OCI-LY3 (cell line): ENCODE data around the gene CAT.

Experiments used
- EZH2phosphoT487 ChIP-seq: fragments of 200-600 bp; shearing (Covaris generic); IDR thresholded peaks from 2 replicates; pipeline ENCODE4 v1.6.1; 2018; ENCODE audit warnings: antibody characterized with exemption, mixed run types, low read depth
- TF ChIP-seq, protein P1 (sequence below): fragments of 200-600, 300-600 bp; sonication (generic); IDR thresholded peaks from 2 replicates; pipeline ENCODE4 v1.5.1; 2014; ENCODE audit warnings: antibody characterized with exemption, low read length, low read depth

DNA sequence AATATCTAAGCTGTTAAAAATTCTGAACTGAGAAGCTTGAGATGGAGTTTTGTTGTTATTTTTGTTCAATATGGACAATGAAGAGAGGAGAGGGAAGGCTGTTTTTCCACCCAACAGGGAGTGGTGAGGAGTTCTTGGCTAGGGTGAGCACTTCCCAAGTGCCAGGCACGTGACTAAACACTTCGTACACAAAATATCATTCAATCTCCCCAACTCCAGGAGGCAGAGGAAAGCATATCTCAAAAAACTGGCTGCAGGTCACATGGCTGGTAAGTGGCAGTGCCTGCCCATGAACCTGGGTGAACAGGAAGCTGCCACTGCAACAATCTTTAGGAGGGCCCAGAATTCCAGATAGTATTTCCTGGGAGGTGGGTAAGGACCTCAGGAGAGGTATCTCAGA lies 63.2 kb downstream of the CAT start:
- TF ChIP-seq, protein P1, sequence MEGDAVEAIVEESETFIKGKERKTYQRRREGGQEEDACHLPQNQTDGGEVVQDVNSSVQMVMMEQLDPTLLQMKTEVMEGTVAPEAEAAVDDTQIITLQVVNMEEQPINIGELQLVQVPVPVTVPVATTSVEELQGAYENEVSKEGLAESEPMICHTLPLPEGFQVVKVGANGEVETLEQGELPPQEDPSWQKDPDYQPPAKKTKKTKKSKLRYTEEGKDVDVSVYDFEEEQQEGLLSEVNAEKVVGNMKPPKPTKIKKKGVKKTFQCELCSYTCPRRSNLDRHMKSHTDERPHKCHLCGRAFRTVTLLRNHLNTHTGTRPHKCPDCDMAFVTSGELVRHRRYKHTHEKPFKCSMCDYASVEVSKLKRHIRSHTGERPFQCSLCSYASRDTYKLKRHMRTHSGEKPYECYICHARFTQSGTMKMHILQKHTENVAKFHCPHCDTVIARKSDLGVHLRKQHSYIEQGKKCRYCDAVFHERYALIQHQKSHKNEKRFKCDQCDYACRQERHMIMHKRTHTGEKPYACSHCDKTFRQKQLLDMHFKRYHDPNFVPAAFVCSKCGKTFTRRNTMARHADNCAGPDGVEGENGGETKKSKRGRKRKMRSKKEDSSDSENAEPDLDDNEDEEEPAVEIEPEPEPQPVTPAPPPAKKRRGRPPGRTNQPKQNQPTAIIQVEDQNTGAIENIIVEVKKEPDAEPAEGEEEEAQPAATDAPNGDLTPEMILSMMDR = no peak
- no peak for TF ChIP-seq EZH2phosphoT487
